Loucy (cell line): Measurements from ENCODE around the gene VCL.

Experiments
- H2AFZ ChIP-seq: fragments of 200-600 bp; sonication (generic); 2 replicates; pipeline ENCODE4 v1.6.0; 2016; ENCODE audit warnings: antibody characterized with exemption, mild to moderate bottlenecking, low read length, moderate library complexity
- H3F3A ChIP-seq: fragments of 200-600 bp; 2 replicates; pipeline ENCODE4 v1.6.0; 2016; ENCODE audit warnings: antibody characterized with exemption, low read depth, mild to moderate bottlenecking
- H3K27me3 ChIP-seq: fragments of 200-600 bp; sonication (generic); 2 replicates; pipeline ENCODE4 v1.6.1; 2014; ENCODE audit warnings: low read length, mild to moderate bottlenecking; ENCODE audit not compliant: insufficient read depth, poor library complexity, severe bottlenecking
- H3K36me3 ChIP-seq: fragments of 200-600 bp; sonication (generic); 2 replicates; pipeline ENCODE4 v1.6.1; 2016; ENCODE audit warnings: low read length; ENCODE audit not compliant: insufficient read depth
- H3K4me1 ChIP-seq: fragments of 200-600 bp; sonication (generic); 2 replicates; pipeline ENCODE4 v1.5.1; 2014; ENCODE audit warnings: low read length, mild to moderate bottlenecking; ENCODE audit not compliant: insufficient read depth, poor library complexity, severe bottlenecking
- H3K4me2 ChIP-seq: fragments of 200-600 bp; sonication (generic); 2 replicates; pipeline ENCODE4 v1.6.0; 2014; ENCODE audit warnings: antibody characterized with exemption, low read length, low read depth, mild to moderate bottlenecking; ENCODE audit not compliant: poor library complexity, severe bottlenecking
- H3K4me3 ChIP-seq: fragments of 200-600 bp; sonication (generic); 2 replicates; pipeline ENCODE4 v1.5.1; 2014; ENCODE audit warnings: low read length, mild to moderate bottlenecking, mixed read lengths; ENCODE audit not compliant: poor library complexity, severe bottlenecking
- H3K79me2 ChIP-seq: fragments of 200-600 bp; sonication (generic); 2 replicates; pipeline ENCODE4 v1.6.1; 2014; ENCODE audit warnings: low read length; ENCODE audit not compliant: insufficient read depth
- H3K9ac ChIP-seq: fragments of 200-600 bp; sonication (generic); 2 replicates; pipeline ENCODE4 v1.6.0; 2014; ENCODE audit warnings: mild to moderate bottlenecking, low read depth, low read length, moderate library complexity; ENCODE audit not compliant: poor library complexity, severe bottlenecking
- H3K9me2 ChIP-seq: fragments of 200-600 bp; sonication (generic); replicated peaks from 2 replicates; pipeline ENCODE4 v1.6.1; 2016; ENCODE audit warnings: low read depth, low read length, mixed read lengths
- H3K9me3 ChIP-seq: fragments of 200-600 bp; sonication (generic); 2 replicates; pipeline ENCODE4 v1.6.1; 2014; ENCODE audit warnings: mild to moderate bottlenecking, antibody characterized with exemption, low read length, low read depth; ENCODE audit not compliant: insufficient read depth
- H4K20me1 ChIP-seq: fragments of 200-600 bp; sonication (generic); 2 replicates; pipeline ENCODE4 v1.6.0; 2014; ENCODE audit warnings: antibody characterized with exemption, low read length, mild to moderate bottlenecking; ENCODE audit not compliant: insufficient read depth, poor library complexity, severe bottlenecking
- CTCF ChIP-seq: fragments of 200-600 bp; sonication (generic); conservative IDR thresholded peaks from 2 replicates; pipeline ENCODE4 v1.5.1; 2014; ENCODE audit warnings: mild to moderate bottlenecking, antibody characterized with exemption, low read length
- EZH2phosphoT487 ChIP-seq: fragments of 200-600 bp; IDR thresholded peaks from 2 replicates; pipeline ENCODE4 v1.6.1; 2018; ENCODE audit warnings: antibody characterized with exemption, mild to moderate bottlenecking, moderate library complexity, borderline replicate concordance

VCL gene

GRCh38 chr10:74067373-74068352, 69.7 kb downstream of the VCL start:
- H3K4me2 ChIP-seq = no peak overlapping the region
- H4K20me1 ChIP-seq = no peaks in the 10 kb centered on the region
- H3K9me3 ChIP-seq = peaks cover 6% of the 10 kb centered on the region; the same call in 1 of the 2 replicates
- TF ChIP-seq EZH2phosphoT487 (no peak), CTCF (no peak)
- no peak overlapping the region for H2AFZ ChIP-seq
- H3K9me2 ChIP-seq = no peaks in the 10 kb centered on the region
- H3F3A ChIP-seq = no peaks in the 10 kb centered on the region
- H3K27me3 ChIP-seq = no peaks in the 10 kb centered on the region
- H3K9ac ChIP-seq = no peak overlapping the region
- no peaks in the 10 kb centered on the region for H3K4me1 ChIP-seq
- no peak overlapping the region for H3K4me3 ChIP-seq
- H3K79me2 ChIP-seq = peaks cover 4% of the 10 kb centered on the region; the same call in 1 of the 2 replicates
- H3K36me3 ChIP-seq = peaks cover 23% of the 10 kb centered on the region; the same call in 1 of the 2 replicates

GRCh38 chr10:74071157-74071556, 73.2 kb downstream of the VCL start:
- TF ChIP-seq CTCF = no peak
- no peak for TF ChIP-seq EZH2phosphoT487
- no peak overlapping the region for H3K4me3 ChIP-seq
- H3K27me3 ChIP-seq = no peaks in the 10 kb centered on the region
- no peak overlapping the region for H3K9ac ChIP-seq
- H3K9me2 ChIP-seq = no peaks in the 10 kb centered on the region
- H3K36me3 ChIP-seq = peaks cover 32% of the 10 kb centered on the region; the same call in 1 of the 2 replicates
- no peak overlapping the region for H2AFZ ChIP-seq
- H3K9me3 ChIP-seq = no peaks in the 10 kb centered on the region
- H3K4me2 ChIP-seq = no peak overlapping the region
- H3K4me1 ChIP-seq = no peaks in the 10 kb centered on the region
- no peaks in the 10 kb centered on the region for H3F3A ChIP-seq
- H4K20me1 ChIP-seq = no peaks in the 10 kb centered on the region
- H3K79me2 ChIP-seq = no peaks in the 10 kb centered on the region

- no peaks in the 10 kb centered on the region for H3K27me3 ChIP-seq
- H4K20me1 ChIP-seq = no peaks in the 10 kb centered on the region
- H3K79me2 ChIP-seq = no peaks in the 10 kb centered on the region
Observed at GRCh38 chr10:74072503-74072902, 74.6 kb downstream of the VCL start.

More at GRCh38 chr10:74072503-74072902, 74.6 kb downstream of the VCL start:
- H3K9me2 ChIP-seq = no peaks in the 10 kb centered on the region
- H3K4me2 ChIP-seq = no peak overlapping the region
- H3K9ac ChIP-seq = no peak overlapping the region
- no peak for TF ChIP-seq CTCF
- TF ChIP-seq EZH2phosphoT487 = no peak
- no peaks in the 10 kb centered on the region for H3K9me3 ChIP-seq
- H3K4me3 ChIP-seq = no peak overlapping the region
- H2AFZ ChIP-seq = no peak overlapping the region
- H3K36me3 ChIP-seq = peaks cover 32% of the 10 kb centered on the region; the same call in 1 of the 2 replicates
- no peaks in the 10 kb centered on the region for H3F3A ChIP-seq
- peaks cover 4% of the 10 kb centered on the region for H3K4me1 ChIP-seq
